Upper lobe of left lung (tissue), 6 donors: ENCODE data around the gene CFAP299. TPM values are rescaled to one million over a fixed set of nuclear protein-coding genes. Genes with fewer than 3 reads are reported as not detected.

Experiments
- ATAC-seq, 2 donors: fragments of 200-7000 bp; cut with Tn5 transposase; one replicate each; pipeline ENCODE4 v1.9.1; 2022; ENCODE audit warnings: mild to moderate bottlenecking in 2 of 2, moderate library complexity in 2 of 2; ENCODE audit not compliant: low FRiP score in 2 of 2
- DNase-seq, 2 donors: peaks; one replicate each; pipeline ENCODE4 v3.0.0-alpha.2; 2019 to 2020
- H3K27ac ChIP-seq, 4 donors: fragments of 200-600 bp; sonication (generic); one replicate each; pipeline ENCODE4 v1.5.1; 2016 to 2019
- H3K27me3 ChIP-seq, 4 donors: fragments of 200-600 bp; sonication (generic); one replicate each; pipeline ENCODE4 v1.5.1; 2017 to 2019
- H3K36me3 ChIP-seq, 4 donors: fragments of 200-600 bp; sonication (generic); one replicate each; pipeline ENCODE4 v1.5.1; 2016 to 2019
- H3K4me1 ChIP-seq, 4 donors: fragments of 200-600 bp; sonication (generic); one replicate each; pipeline ENCODE4 v1.5.1; 2018 to 2019
- H3K4me3 ChIP-seq, 4 donors: fragments of 200-600 bp; sonication (generic); one replicate each; pipeline ENCODE4 v1.5.1; 2017 to 2019; ENCODE audit warnings: mild to moderate bottlenecking in 2 of 4, moderate library complexity in 1 of 4
- H3K9me3 ChIP-seq, 4 donors: fragments of 200-600 bp; sonication (generic); one replicate each; pipeline ENCODE4 v1.5.1; 2018 to 2019
- CTCF ChIP-seq, 6 experiments: fragments of 450-650 bp in 4 of 6; fragments of 200-600 bp in 2 of 6; sonication (generic) in 2 of 6; IDR thresholded peaks; one replicate each; pipeline ENCODE4 v1.5.1; 2016 to 2019; ENCODE audit warnings: antibody characterized with exemption in 6 of 6
- EP300 ChIP-seq, 4 donors: sonication (generic); formaldehyde crosslinking; IDR thresholded peaks; one replicate each; pipeline ENCODE4 v1.5.1; 2017; ENCODE audit warnings: antibody characterized with exemption in 4 of 4, control low read depth in 2 of 4
- POLR2A ChIP-seq, 4 donors: fragments of 450-650 bp; IDR thresholded peaks; one replicate each; pipeline ENCODE4 v1.5.1; 2016 to 2017; ENCODE audit warnings: antibody characterized with exemption in 4 of 4, mild to moderate bottlenecking in 2 of 4
- POLR2AphosphoS5 ChIP-seq, 2 donors: sonication (generic); formaldehyde crosslinking; IDR thresholded peaks; one replicate each; pipeline ENCODE4 v1.5.1; 2017; ENCODE audit warnings: antibody characterized with exemption in 2 of 2
- whole genome bisulfite sequencing, 2 donors: methylation state at CpG; one replicate each; pipeline ENCODE4 v1.1.5; 2017 to 2018; 5-methylcytosine and 5-hydroxymethylcytosine counted together
- total RNA-seq, 6 donors: library from RNA; depleted of rRNA in 4 of 6; stranded (reverse); fragments of >200 nt in 4 of 6; gene quantifications; one replicate each; pipeline versions ENCODE4 v1.1.0 to v1.2.1, GENCODE V29; 2016 to 2021
- donor health status: DM: no; HTN: no; CAD: no; lungs with moderate emphysema.
- donor health status: DM: no; HTN: yes; CAD: no; lungs with severe emphysema.

CFAP299 gene
- total RNA-seq, 6 donors from 2014 or later: 0.46 to 31.6 (median 3.9) TPM

DNA sequence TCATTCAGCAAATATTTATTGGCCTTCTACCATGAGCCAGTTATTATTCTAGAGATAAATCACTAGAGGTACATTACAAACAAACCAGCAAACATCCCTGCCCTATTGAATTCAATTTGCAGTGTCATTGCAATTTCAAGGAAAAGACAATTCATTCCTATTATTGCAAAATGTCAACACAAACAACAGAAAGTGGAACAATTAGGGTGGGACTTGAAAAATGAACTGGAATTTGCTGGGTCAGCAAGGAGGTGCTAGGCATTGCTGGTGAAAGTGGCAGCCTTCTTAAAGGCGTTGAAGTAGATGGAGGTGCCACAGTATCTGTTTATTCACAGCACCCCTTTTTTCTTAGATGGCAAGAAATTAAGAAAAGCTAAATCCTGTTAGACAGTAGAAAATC lies 470.9 kb downstream of the CFAP299 start:
- H3K27ac ChIP-seq: no peak overlapping the region
- no peaks in the 10 kb centered on the region for H3K9me3 ChIP-seq
- H3K4me1 ChIP-seq: no peaks in the 10 kb centered on the region
- WGBS, 2 donors: 70 to 91% methylated on average over 1 of the region's 1 CpG
- H3K27me3 ChIP-seq: no peaks in the 10 kb centered on the region
- DNase-seq: no peak
- TF ChIP-seq POLR2AphosphoS5 (IDR thresholded peaks at IDR 0.05) (no peak), CTCF (IDR thresholded peaks at IDR 0.05) (no peak), EP300 (IDR thresholded peaks at IDR 0.05) (no peak), POLR2A (IDR thresholded peaks at IDR 0.05) (no peak)
- H3K4me3 ChIP-seq: no peak overlapping the region
- H3K36me3 ChIP-seq: no peaks in the 10 kb centered on the region
- ATAC-seq: no peak

DNA sequence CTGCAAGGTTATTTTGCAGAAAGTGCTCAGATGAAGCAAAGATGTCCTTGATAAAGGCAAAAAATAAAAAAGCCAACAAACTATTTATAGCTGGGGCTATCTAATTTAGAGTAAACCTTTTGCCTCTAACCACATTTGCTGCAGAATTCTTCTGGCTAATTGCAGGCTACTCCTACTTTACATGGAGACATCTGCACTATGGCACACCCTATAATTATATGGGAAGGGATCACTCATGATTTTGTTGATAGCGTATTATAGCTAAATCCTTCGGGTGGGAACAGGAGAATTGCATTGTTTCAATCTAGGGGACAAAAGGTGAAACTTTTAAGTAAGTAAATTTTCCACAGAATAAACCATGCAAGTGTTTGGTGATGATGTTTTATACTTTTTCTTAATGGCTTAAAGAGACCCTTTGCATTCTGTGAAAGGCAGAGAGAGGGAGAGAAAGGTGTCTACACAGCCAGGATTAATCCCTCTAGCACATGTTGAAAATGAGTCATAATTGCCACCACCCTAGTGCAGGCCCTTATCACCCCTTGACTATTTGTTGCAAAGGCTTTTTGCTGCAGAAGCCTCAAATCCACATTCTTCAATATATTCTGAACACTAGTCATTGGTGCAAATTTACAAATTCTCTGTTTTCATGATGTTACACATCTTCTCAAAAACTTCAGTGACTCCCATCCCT lies 473.7 kb downstream of the CFAP299 start:
- DNase-seq (no peak), ATAC-seq (no peak)
- TF ChIP-seq EP300 (IDR thresholded peaks at IDR 0.05) (no peak), POLR2AphosphoS5 (IDR thresholded peaks at IDR 0.05) (no peak), CTCF (IDR thresholded peaks at IDR 0.05) (no peak), POLR2A (IDR thresholded peaks at IDR 0.05) (no peak)
- H3K4me3 ChIP-seq: no peak overlapping the region
- no peaks in the 10 kb centered on the region for H3K4me1 ChIP-seq
- no peak overlapping the region for H3K27ac ChIP-seq
- whole genome bisulfite sequencing, 2 donors: 93 to 98% methylated on average over 2 of the region's 2 CpGs
- no peaks in the 10 kb centered on the region for H3K27me3 ChIP-seq
- no peaks in the 10 kb centered on the region for H3K9me3 ChIP-seq
- no peaks in the 10 kb centered on the region for H3K36me3 ChIP-seq

- Histone ChIP-seq H3K9me3 (no peaks in the 10 kb centered on the region), H3K36me3 (no peaks in the 10 kb centered on the region), H3K27ac (no peak overlapping the region), H3K4me3 (no peak overlapping the region), H3K27me3 (no peaks in the 10 kb centered on the region), H3K4me1 (no peaks in the 10 kb centered on the region)
- no peak for ATAC-seq
- no peak for TF ChIP-seq POLR2A (IDR thresholded peaks at IDR 0.05)
- no peak for TF ChIP-seq EP300 (IDR thresholded peaks at IDR 0.05)
- TF ChIP-seq CTCF (IDR thresholded peaks at IDR 0.05): no peak
- TF ChIP-seq POLR2AphosphoS5 (IDR thresholded peaks at IDR 0.05): no peak
- WGBS, 2 donors: 57% methylated on average over 3 of the region's 3 CpGs
- DNase-seq: no peak
These were observed 475.9 kb downstream of the CFAP299 start for GRCh38 chr4:80811406-80811805.

DNA sequence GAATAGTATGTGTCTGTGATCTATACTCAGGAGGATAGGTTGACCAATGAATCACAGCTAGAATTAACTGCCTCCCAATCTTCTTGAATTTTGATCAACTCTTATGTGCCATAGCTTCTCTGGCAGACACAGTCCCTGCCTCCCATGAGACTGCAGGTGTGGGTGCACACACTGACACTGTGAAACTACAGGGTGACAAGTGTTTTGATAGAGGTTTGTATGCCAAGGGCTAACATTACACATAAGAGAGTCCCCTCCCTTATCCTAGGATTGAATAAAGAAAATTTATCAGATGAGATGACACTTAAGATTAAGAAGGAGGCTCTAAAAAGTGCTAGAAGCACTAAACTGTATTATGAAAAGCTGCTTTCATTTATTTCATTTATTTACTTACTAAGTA lies 476.6 kb downstream of the CFAP299 start:
- TF ChIP-seq CTCF (IDR thresholded peaks at IDR 0.05) (no peak), POLR2A (IDR thresholded peaks at IDR 0.05) (no peak), EP300 (IDR thresholded peaks at IDR 0.05) (no peak), POLR2AphosphoS5 (IDR thresholded peaks at IDR 0.05) (no peak)
- no peak overlapping the region for H3K4me3 ChIP-seq
- H3K9me3 ChIP-seq: no peaks in the 10 kb centered on the region
- no peaks in the 10 kb centered on the region for H3K36me3 ChIP-seq
- no peak overlapping the region for H3K27ac ChIP-seq
- no peaks in the 10 kb centered on the region for H3K4me1 ChIP-seq
- no peaks in the 10 kb centered on the region for H3K27me3 ChIP-seq
- ATAC-seq: no peak
- DNase-seq: no peak

DNA sequence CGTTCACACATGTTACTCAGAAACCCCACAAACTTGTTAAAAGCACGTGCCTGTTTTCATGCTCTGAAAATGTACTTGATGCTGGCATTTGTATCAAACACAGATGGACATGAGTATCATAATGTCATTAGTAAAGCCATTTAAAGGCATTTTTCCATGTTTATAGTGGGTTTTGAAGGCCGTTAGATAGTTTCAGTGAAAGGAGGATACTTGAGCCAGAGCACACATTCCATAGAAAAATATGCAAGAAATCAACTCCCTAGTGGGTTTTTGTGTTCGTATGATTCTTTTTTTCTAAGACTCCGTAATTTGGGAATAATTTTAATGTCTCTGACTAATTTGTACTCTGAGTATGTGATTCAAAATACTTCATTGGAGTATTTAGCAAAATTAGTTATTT lies 478.7 kb downstream of the CFAP299 start:
- H3K36me3 ChIP-seq: no peaks in the 10 kb centered on the region
- WGBS, 2 donors: 50 to 57% methylated on average over 5 of the region's 5 CpGs
- H3K27me3 ChIP-seq: no peaks in the 10 kb centered on the region
- no peak overlapping the region for H3K27ac ChIP-seq
- no peak for DNase-seq
- no peak overlapping the region for H3K4me3 ChIP-seq
- no peak for TF ChIP-seq POLR2AphosphoS5 (IDR thresholded peaks at IDR 0.05)
- no peak for TF ChIP-seq POLR2A (IDR thresholded peaks at IDR 0.05)
- no peak for ATAC-seq
- no peaks in the 10 kb centered on the region for H3K9me3 ChIP-seq
- H3K4me1 ChIP-seq: no peaks in the 10 kb centered on the region
